Cerebellar nuclear complex (tissue), 1 donor: ENCODE data around the gene ANKRD35.

Experiments
- DNase-seq, 2 experiments: peaks; one replicate each; lab custom pipeline; 2025; lab: John Stamatoyannopoulos, UW

The ANKRD35 gene

DNA sequence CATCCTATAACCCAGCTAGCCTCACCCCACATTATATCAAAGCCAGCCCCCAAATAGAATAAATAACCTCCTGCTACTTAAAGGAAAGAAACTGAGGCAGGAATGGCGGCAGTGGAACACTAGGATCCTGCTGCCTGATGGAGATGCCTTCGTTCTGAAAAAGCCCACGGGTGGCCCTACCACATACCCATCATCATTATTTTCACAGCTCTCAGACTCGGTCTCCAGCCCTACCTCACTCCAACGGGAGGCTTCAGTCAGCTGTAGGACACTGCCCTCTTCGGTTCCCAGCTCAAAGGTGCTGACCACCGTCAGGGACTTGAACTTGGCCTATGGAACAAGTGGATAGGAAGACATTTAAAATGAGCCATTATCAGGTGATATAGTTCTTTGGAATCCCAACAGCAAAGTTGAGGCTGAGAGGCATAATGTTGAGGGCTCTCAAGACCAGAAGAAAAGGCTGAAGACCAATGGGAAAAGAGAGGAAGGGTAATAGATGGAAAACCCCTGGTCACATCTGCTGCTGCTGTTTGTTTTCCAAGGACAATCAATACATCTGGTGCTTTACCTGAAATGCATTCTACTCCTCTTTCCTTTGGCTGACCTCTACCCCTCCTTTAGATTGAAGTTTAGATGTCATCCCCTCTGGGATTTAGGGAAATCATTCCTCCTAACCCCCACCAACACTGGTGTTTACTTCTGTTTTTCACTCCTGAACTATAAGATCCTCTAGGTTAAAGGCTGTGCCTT is 7.8 kb upstream of the ANKRD35 start:
- DNase-seq: no peak

DNA sequence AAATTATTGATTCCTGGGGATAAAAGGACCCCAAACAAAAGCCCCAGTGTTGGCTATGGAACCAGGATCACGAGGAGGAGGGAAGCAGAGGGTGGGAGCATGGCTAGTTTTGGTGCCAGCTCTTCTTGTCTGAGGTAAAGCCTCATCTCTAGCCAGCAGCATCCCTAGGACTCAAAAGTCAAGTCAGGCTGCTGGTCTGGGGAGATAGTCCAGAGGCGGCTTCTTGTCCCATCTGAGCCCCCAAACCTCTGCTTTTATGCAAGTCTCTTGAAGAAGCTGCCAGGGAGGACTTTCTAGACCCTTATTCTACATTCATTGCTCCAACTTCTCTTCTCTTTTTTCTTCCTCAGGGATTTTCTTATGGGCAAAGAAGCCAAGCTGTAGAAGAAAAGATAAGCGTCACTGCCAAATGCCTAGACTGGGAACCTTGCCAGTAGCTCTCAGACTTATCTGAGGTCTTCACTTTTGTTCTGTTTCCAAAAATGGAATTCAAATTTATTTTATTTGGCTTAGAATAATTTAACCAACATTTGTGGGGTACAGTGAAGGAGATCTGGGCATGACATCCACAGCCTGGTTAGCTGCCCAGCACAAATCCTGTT is 6.9 kb upstream of the ANKRD35 start:
- DNase-seq: no peak

DNA sequence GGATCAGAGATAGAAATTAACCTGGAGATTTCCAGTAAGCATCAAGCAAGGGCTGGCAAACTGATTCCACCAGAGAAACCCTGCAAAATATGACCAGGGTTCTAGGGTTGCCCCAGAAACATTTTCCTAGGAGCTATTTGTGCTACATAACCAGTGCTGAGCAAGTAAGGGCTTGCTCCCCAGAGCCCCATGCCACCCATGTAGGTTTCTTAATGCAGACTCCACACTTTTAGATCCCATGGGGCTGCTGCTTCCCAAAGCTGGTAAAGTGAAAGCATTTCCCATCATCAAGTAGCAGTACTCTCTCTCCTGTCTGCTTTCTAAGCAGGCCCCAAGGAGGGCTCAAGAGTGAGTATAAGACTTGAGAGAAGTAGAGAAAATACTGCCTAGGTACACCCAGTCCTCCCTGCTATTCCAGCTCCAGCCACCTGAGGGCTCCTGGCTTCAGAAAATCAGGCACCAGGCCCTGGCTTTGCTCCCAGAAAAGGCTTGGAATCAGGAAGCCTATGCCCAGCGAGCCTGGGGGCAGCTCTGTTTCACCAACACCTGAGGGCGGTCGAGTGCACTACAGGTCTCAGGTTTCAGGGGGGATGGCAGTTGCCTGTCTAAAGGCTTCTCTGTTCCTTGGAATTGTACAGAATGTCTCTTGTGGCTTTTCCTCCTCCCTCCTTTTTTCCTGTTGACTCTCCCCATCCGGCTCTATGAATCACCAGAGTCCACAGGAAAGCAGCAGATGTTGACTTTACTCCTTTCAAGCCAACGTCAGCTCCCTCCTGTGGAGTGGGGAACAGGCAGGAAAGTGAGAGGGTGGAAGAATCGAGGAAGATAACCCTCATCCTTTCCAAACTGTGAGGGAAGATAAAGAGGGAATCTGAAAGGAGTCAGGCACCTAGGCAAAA is 6.2 kb upstream of the ANKRD35 start:
- DNase-seq: peak; percentile 75 to 91

DNA sequence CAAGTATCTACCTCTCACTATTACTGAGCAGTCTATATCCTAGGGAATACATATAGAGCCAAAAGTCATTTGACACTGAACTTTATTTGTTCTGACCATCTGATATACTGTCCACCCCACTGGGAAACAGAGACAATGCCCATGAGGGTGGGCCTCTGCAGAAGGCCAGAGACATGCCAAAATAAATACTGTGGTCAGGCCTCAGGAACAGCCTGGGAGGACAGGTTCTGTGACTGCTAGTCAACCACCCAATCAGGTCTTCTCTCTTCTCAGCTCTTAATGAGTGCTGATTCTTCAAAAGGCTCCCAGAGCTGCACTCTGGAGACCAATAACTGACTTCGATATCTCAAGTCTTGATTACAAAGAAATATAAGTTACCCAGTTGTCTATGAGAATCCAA is 5.5 kb upstream of the ANKRD35 start:
- no peak for DNase-seq

DNA sequence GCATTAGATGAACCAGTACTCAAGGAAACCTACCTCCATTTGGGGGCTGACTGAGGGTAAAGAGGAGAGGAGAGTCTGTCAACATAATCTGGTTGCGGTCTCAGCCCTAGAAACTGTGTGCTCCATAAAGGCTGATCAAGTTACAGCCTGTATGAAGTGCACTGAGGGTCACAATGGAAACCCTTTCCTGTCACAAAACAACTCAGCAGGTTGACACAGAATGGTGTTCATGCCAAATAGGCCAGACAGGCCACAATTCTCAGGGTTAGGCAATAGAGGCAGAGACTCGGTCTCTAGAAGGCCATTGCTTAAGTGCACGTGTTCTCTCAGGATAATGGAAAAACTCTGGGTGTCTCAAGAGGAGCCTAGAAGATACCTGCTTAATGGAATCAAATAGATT is 4.1 kb upstream of the ANKRD35 start:
- DNase-seq: no peak

DNA sequence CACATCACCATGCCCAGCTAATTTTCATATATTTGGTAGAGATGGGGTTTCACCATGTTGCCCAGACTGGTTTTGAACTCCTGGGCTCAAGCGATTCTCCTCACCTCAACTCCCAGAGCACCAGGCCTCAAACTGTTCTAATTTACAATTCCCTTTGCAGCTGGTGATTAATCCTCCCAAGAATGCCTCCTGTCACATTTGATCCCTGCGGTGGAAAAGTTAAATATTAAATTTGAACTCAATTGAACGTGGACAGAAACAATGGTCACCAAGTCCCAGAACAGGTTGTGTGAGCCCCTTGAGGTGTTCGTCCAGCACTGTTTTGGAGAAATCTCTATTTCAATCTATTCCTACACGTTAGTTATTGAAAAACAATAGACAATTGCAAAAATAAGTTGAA is 2.0 kb upstream of the ANKRD35 start:
- DNase-seq: no peak

DNA sequence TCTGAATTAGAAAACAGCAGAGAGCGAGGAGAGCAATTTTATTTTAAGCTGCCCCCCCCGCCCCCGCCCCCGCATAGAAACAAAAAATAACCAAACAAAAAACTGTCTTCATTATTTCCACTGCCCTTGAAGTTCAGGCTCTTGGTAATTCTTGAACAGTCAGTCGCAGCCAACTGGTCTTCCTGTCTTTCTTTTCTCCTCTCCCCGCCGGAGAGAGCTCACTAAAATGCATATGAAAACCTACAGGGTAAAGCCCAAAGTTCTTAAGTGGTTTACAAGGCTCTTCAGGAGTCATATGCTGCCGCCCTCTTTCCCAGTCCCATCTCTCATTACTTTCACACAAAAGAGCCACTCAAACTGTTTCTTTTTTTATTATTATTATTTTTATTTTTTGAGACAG is 1.1 kb upstream of the ANKRD35 start:
- no peak for DNase-seq

DNA sequence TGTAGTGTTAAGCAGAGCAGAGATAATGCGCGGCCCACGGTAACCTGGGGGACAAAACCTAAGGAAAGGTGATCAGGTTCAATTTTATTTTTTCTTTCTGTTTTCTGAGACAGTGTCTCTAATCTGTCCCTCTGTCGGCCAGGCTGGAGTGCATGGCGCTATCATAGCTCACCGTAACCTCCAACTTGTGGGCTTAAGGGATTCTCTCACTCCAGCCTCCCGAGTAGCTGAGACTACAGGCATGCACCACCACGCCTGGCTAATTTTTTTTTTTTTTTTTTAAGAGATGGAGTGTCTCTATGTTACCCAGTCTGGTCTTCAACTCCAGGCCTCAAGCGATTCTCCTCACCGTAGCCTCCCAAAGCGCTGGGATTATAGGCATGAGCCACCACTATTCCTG is 724 bp upstream of the ANKRD35 start:
- DNase-seq: no peak

DNA sequence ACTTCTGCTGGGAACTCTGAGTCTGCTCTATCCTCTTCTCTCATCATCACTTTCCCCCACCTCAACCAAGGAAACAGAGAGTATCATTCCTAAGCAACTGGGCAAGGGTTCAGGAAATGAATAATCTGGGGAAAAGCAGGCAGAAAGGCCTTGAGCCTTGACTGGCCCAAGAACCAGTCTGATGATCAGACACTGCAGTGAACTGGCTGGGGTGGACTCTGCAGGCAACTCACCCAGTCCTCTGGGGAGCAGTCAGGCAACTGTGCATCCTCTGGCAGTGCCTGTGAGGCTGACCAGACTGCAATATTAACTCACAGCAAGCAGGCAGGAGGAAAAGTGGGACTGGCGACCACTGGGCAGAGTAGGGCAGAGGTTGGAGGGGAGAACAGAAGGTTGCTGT is 991 bp downstream of the ANKRD35 start:
- DNase-seq: no peak

DNA sequence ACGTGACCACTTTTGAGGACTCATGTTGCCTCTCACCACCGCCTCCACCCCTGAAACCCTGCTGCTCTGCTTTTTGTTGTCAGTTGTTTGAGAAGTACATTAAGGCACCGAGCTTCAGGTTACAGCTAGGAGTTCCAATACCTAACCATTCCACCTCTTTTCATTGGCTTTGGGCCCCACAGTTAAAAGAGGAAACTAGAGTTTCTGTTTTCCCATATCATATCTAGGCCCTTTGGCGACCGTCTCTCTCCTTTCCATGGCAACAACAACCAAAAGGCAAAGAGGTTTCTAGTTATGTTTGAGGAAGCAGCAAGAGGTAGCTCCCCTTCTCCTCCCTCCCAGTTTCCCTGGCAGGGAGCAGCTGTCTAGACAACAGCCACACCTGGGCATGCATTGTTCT is 5.9 kb downstream of the ANKRD35 start:
- no peak for DNase-seq

DNA sequence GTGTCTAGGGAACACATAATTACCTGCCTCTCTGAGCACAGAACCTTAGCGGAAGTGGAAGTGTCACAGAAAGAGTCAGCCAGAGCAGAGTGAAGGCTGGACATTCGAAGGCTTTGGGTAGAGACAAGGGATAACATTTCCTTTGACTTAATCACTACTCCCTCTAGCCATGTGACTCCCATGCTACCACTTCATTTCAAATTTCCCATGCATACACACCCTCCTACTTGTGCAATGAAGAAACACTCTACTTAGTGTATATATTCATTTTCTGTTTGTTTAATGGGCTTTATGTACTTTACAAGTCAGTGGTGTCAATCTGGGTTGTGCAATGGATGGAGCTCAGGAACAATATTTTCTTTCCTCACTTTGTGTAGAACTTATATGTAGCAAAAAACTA is 6.9 kb downstream of the ANKRD35 start:
- DNase-seq: no peak

DNA sequence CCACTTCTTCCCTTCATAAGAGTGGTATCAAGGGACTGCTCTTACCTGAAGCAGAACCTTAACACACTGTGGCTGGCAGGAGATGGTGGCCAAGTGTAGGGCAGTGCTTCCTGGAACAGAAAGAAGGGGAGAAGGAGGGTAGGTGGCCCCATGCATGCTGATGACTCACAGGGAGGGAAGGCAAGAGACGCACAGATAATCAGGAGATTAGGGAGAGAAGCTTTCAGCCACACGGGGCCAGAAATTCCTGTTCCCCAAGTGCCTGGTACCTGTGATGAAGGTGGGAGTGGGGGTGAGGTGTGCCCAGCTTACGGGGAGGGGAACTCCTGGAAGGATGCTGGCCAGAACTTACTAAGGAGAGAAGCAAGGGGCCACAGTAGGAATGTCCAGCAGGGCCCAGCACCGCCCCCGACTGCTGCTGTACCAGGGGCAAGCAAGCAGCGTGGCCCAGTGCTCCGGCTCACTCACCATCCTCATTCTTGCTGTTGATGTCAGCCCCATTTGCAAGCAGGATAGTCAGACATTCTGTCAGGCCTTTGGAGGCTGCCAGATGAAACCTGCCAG is 7.7 kb downstream of the ANKRD35 start:
- DNase-seq: no peak

DNA sequence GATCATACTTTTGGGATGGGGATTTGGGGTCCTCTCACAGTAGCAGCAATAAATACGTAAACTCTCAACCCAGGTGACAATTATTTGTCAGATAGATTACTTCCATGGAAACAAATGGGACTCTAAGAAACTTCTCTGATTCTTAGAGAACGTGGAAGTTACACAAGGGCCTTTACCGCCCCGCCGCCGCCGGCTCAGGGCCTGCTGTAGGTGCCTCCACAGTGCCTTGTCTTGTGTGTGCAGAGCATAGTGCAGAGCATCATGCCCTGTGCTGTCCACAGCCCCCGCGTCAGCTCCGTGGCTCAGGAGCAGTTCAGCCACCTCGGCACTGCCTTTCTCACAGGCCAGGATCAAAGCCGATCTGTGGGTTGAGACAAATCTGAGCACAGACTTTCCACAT is 11.0 kb downstream of the ANKRD35 start:
- DNase-seq: no peak

DNA sequence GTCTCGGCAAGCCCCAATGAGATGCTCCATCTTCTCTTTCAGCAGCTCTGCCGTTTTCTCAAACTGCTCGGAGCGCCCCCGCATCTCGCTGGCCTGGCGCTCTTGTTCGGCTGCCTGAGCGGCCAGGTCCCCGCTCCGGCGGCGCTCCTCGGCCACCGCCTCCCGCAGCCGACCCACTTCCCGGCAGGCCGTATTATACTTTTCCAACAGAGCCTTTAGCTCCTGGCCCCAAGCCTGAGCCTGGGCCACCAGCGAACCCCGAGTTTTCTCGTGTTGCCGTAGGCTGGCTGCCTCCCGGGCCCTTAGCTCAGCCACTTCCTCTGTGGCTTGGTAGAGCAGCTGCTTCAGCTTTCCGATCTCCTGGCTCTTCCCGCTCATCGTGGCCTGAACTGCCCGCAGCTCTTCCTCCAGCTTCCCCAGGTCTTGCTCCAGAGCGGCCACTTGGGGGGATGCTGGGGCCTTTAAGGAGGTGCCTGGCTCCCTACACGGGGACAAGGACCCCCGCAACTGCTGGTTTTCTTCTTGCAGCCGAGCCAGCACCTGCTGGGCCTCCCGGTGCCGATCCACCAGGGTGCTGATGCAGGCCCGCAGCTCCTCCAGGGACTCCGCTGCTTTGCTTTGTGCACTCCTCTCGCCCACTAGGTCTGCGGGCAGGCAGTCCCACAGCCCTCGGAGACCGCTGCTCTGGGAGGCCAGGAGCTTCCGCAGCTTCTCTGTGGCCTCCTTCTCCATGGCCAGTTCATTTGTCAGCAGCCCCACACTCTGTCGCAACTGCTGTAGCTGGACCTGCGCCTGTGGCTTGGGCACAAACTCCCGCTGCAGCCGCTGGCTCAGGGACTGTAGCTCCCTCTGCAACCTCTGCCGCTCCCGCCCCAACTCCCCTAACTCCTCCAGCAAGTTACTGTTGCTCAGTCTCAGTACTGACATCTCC is 13.4 kb downstream of the ANKRD35 start:
- DNase-seq: peak in 1 of 2 experiments; percentile 29

DNA sequence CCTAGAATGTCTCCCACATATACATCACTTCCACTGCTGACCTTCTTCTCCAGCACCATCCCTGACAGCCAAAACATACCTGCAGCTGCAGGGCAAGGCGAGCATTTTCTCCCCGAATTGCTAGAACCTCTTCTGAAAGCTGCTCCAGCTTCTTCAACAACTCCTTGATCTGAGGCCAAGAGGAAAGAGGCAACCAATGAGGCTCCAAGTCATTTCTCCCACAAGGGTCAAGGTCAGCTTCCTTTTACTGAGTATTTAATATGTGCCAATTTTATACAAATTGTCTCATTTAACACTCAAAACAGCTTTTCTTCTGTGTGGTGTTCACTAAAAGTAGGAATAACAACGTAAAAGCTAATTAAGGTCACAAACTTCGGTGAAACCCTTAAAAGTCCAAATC is 17.4 kb downstream of the ANKRD35 start:
- no peak for DNase-seq

DNA sequence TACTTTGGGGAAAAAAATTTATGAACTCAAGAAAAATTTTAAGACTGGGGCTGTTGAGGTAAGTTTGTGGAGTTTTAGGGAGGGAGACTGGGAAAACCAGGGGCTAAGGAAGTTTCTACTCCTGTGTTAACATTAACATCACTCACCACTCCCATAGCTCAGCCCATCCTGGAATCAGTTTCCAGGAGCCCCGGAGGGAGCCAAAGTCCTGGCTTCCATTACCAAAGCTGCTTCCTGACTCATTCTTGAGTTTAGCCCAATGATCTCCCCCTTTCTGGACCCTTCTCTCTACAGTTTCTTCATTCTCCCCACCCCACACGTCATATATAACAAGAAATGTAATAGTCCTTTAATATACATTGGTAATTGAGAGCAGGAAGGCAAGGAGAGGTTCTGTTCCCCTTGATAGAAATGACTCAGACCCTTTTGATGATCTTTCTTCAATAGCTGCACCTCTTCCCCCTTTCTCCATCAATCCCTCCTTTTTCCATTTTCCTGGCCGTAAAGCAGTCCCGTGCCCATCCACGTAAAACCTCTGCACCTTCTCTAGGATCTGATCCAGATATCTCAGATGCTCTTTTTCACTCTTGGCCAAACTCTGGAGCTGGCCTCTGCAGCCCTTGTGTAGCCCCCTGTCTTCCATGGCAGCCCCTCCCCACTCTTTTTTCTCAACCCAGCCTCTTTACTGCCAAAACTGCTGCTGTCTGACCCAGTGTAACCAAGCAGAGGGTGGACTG is 22.2 kb downstream of the ANKRD35 start:
- DNase-seq: no peak

DNA sequence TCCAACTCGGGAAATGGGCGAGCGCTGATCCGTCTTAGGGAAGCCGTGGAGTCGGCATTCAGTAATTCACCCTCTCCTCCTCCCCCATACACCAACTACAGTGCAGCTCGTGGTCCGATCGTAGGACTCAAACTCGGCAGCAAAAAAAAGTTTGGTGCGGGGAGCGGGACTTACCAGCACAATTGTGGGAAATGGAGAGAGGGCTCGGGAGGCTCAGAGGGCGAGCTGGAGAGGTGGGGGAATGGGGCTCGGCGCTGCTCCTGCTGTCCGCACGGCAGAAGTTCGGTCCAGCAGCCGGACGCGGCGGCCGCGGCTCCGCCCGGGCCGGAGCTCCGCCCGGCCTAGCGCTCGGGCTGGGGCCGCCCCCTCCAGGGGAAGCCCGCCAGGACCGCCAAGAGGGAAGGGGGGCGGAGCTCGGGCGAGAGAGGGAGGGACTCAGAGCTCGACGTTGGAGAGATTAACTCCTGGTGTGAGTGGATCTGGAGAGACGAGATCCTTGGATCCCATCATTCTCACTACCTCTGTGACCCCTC is 26.1 kb downstream of the ANKRD35 start:
- peak in 1 of 2 experiments; percentile 47 for DNase-seq

DNA sequence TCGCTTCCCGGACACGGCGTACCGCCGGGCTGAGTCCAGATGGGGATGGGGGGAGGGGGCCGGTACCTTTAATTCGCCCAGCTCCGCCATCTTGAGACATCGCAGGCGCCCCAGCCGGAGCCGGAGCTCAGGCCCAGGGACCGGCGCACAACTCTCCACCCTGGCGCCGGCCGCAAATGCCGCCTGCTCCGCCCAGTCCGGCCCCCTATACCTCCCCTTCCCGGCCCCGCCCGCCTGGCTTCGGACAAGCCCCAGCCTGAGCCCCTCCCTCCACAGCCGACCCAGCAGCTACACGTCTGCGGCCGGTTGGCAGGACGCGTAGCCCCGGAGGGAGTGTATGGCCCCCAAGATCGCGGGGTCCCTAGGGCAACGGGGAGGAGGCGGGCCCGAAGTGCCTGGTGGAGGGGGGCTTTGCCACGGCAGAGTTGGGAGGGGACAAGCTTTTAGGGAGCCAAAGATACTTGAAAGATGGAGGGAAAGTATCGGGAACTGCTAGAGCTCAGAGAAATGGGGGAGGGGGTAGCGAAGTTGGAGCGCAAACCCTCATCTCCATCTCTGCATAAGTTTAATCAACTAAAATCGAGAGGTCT is 26.7 kb downstream of the ANKRD35 start, which contains the start of gene PIAS3:
Gene PIAS3 (minus strand): TSS at position 181 of the 590 bp plus-strand sequence. CDS start 91 bp downstream, at position 90.
- peak; percentile 35 to 49 for DNase-seq

DNA sequence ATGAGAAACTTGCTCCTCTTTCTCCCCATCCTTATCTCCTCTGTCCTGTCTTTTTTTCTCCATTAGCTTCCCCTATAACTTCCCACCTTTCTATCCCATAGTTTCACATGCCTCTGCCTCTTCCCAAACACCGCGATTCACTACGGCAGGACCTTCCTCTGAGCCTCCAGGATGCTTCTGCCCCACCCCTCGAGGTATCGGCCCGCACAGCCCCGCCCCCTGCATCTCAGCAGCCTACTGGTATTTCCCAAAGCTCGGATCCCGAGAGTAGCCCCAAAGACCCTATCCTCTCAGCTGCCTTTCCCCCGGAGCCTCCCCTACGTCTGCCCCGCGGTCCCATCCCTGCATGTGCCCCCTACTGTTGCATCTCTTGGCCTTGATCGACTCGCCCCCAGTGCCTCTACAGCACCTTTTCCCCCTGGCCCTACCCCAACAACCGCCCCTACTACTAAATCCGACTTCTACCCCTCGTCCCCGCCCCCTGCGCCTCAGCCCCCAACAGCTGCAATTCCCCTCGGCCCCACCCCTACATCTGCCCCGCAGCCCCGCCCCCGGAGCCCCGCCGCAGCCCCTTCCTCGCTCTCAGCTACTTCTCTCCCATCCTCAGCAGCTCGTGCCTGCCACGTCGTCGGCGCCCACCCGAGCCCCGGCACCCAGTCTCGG is 27.3 kb downstream of the ANKRD35 start:
- DNase-seq: no peak
